Astrocyte (in vitro differentiated cells and primary cell): ENCODE results near the gene CDH11. TPM values are rescaled to one million over a fixed set of nuclear protein-coding genes. Genes with fewer than 3 reads are reported as not detected.

Source experiments
- DNase-seq: peaks from one replicate; pipeline ENCODE4 v3.0.0-alpha.2; 2010; ENCODE audit warnings: low read depth
- FAIRE-seq: peaks from 2 replicates; lab custom pipeline; 2011; peaks lifted over from hg19 to GRCh38; lab: Jason Lieb, UNC
- H2AFZ ChIP-seq: 2 replicates; pipeline ENCODE4 v1.6.0; 2012; ENCODE audit warnings: low read depth, low read length, inconsistent platforms
- H3K27ac ChIP-seq: 2 replicates; pipeline ENCODE4 v1.5.1; 2011; ENCODE audit warnings: low read depth, low read length, inconsistent platforms
- H3K27me3 ChIP-seq: 2 replicates; pipeline ENCODE4 v1.6.0; 2011; ENCODE audit warnings: low read length, inconsistent platforms; ENCODE audit not compliant: insufficient read depth
- H3K36me3 ChIP-seq: 2 replicates; pipeline ENCODE4 v1.5.1; 2011; ENCODE audit warnings: low read length, inconsistent platforms; ENCODE audit not compliant: insufficient read depth
- H3K4me1 ChIP-seq: 2 replicates; pipeline ENCODE4 v1.5.1; 2011; ENCODE audit warnings: low read length, inconsistent platforms; ENCODE audit not compliant: insufficient read depth
- H3K4me2 ChIP-seq: 2 replicates; pipeline ENCODE4 v1.6.0; 2012; ENCODE audit warnings: low read length, inconsistent platforms
- H3K4me3 ChIP-seq: 2 replicates; pipeline ENCODE4 v1.5.1; 2011; ENCODE audit warnings: low read depth, mild to moderate bottlenecking, low read length, inconsistent platforms; ENCODE audit not compliant: insufficient read depth
- H3K79me2 ChIP-seq: 2 replicates; pipeline ENCODE4 v1.6.0; 2012; ENCODE audit warnings: mild to moderate bottlenecking, low read length, inconsistent platforms; ENCODE audit not compliant: insufficient read depth
- H3K9ac ChIP-seq: 2 replicates; pipeline ENCODE4 v1.6.0; 2012; ENCODE audit warnings: mild to moderate bottlenecking, low read length, inconsistent platforms
- H3K9me3 ChIP-seq: 2 replicates; pipeline ENCODE4 v1.5.1; 2012; ENCODE audit warnings: low read depth, mild to moderate bottlenecking, low read length, inconsistent platforms; ENCODE audit not compliant: insufficient read depth
- H4K20me1 ChIP-seq: 2 replicates; pipeline ENCODE4 v1.6.0; 2012; ENCODE audit warnings: low read length, inconsistent platforms; ENCODE audit not compliant: insufficient read depth
- H3K27ac Mint-ChIP-seq: one replicate; pipeline ENCODE4 v1.8.0; 2021; ENCODE audit warnings: mild to moderate bottlenecking, mixed read lengths; ENCODE audit not compliant: unreplicated experiment
- H3K27me3 Mint-ChIP-seq: one replicate; pipeline ENCODE4 v1.8.0; 2021; ENCODE audit warnings: low read depth, mixed read lengths; ENCODE audit not compliant: unreplicated experiment
- H3K36me3 Mint-ChIP-seq: one replicate; pipeline ENCODE4 v1.8.0; 2021; ENCODE audit warnings: low read depth, mixed read lengths; ENCODE audit not compliant: unreplicated experiment
- H3K4me1 Mint-ChIP-seq: one replicate; pipeline ENCODE4 v1.8.0; 2021; ENCODE audit warnings: low read depth, mixed read lengths; ENCODE audit not compliant: unreplicated experiment
- H3K4me3 Mint-ChIP-seq: one replicate; pipeline ENCODE4 v1.8.0; 2021; ENCODE audit warnings: mild to moderate bottlenecking, moderate library complexity, mixed read lengths; ENCODE audit not compliant: unreplicated experiment
- H3K9me3 Mint-ChIP-seq: one replicate; pipeline ENCODE4 v1.8.0; 2021; ENCODE audit warnings: mild to moderate bottlenecking, mixed read lengths; ENCODE audit not compliant: unreplicated experiment
- CTCF ChIP-seq: IDR thresholded peaks from 2 replicates; pipeline ENCODE4 v1.5.1; 2011; ENCODE audit warnings: low read depth, mild to moderate bottlenecking, inconsistent platforms, low read length, moderate library complexity; ENCODE audit not compliant: insufficient read depth
- EZH2 ChIP-seq: IDR thresholded peaks from 2 replicates; pipeline ENCODE4 v1.6.1; 2012; ENCODE audit warnings: mild to moderate bottlenecking, low read length, inconsistent platforms; ENCODE audit not compliant: insufficient read depth
- total RNA-seq: library from RNA; stranded (reverse); gene quantifications from 2 replicates; pipeline ENCODE4 v1.2.1, GENCODE V29; 2021

The CDH11 gene
- total RNA-seq, 1 donor from 2014 or later: 313 TPM

- Histone ChIP-seq H3K9ac (no peak overlapping the region), H3K27me3 (no peaks in the 10 kb centered on the region), H3K27ac (peak overlapping the region; percentile 29), H3K9me3 (no peaks in the 10 kb centered on the region), H3K79me2 (peaks cover 100% of the 10 kb centered on the region), H2AFZ (no peak overlapping the region), H4K20me1 (peaks cover 91% of the 10 kb centered on the region), H3K36me3 (peaks cover 14% of the 10 kb centered on the region), H3K4me1 (peaks cover 3% of the 10 kb centered on the region), H3K4me2 (no peak overlapping the region), H3K4me3 (no peak overlapping the region)
- peaks cover 1% of the 10 kb centered on the region for H3K9me3 Mint-ChIP-seq
- H3K27ac Mint-ChIP-seq: no peak overlapping the region
- no peaks in the 10 kb centered on the region for H3K27me3 Mint-ChIP-seq
- FAIRE-seq (peak; percentile 41), DNase-seq (peak; percentile 58)
- peaks cover 20% of the 10 kb centered on the region for H3K36me3 Mint-ChIP-seq
- no peak for TF ChIP-seq CTCF
- peaks cover 11% of the 10 kb centered on the region for H3K4me1 Mint-ChIP-seq
- H3K4me3 Mint-ChIP-seq: no peak overlapping the region
Measured at GRCh38 chr16:65098916-65099315, 22.9 kb downstream of the CDH11 start.

GRCh38 chr16:65097296-65097695 lies 24.6 kb downstream of the CDH11 start:
- Mint-ChIP-seq H3K4me1 (peaks cover 11% of the 10 kb centered on the region), H3K36me3 (peaks cover 22% of the 10 kb centered on the region), H3K27ac (no peak overlapping the region), H3K27me3 (no peaks in the 10 kb centered on the region), H3K9me3 (peaks cover 1% of the 10 kb centered on the region), H3K4me3 (no peak overlapping the region)
- Histone ChIP-seq H3K27ac (no peak overlapping the region), H3K4me2 (no peak overlapping the region), H3K9me3 (no peaks in the 10 kb centered on the region), H3K36me3 (peaks cover 14% of the 10 kb centered on the region), H2AFZ (no peak overlapping the region), H3K4me3 (no peak overlapping the region), H4K20me1 (peaks cover 93% of the 10 kb centered on the region), H3K27me3 (no peaks in the 10 kb centered on the region), H3K9ac (no peak overlapping the region), H3K79me2 (peaks cover 100% of the 10 kb centered on the region), H3K4me1 (peaks cover 3% of the 10 kb centered on the region)
- FAIRE-seq: no peak
- no peak for DNase-seq
- no peak for TF ChIP-seq CTCF

GRCh38 chr16:65095906-65096305 lies 26.0 kb downstream of the CDH11 start:
- Histone ChIP-seq H3K4me1 (peaks cover 3% of the 10 kb centered on the region), H3K79me2 (peaks cover 100% of the 10 kb centered on the region), H4K20me1 (peaks cover 91% of the 10 kb centered on the region), H3K4me2 (no peak overlapping the region), H3K36me3 (peaks cover 6% of the 10 kb centered on the region), H3K9me3 (no peaks in the 10 kb centered on the region), H3K27me3 (no peaks in the 10 kb centered on the region), H3K9ac (no peak overlapping the region), H3K27ac (no peak overlapping the region), H2AFZ (no peak overlapping the region), H3K4me3 (no peak overlapping the region)
- Mint-ChIP-seq H3K36me3 (peaks cover 24% of the 10 kb centered on the region), H3K27ac (peak overlapping the region; percentile 41), H3K27me3 (no peaks in the 10 kb centered on the region), H3K4me3 (no peak overlapping the region), H3K9me3 (peaks cover 1% of the 10 kb centered on the region), H3K4me1 (peaks cover 11% of the 10 kb centered on the region)
- FAIRE-seq (no peak), DNase-seq (no peak)
- TF ChIP-seq EZH2: no peak
